ENCODE results near the gene FHIT. TPM values are rescaled to one million over a fixed set of nuclear protein-coding genes. Genes with fewer than 3 reads are reported as not detected.

Gene FHIT
- total and polyA plus RNA-seq, 2 experiments from 2014 or later, result 0.22 to 0.90 TPM

GRCh38 chr3:60758171-60758570 lies 493.1 kb downstream of the FHIT start:
- Histone ChIP-seq H3K4me1 (ENCODE audit: insufficient read depth) (peaks cover 38% of the 10 kb centered on the region), H3K4me3 (no peak overlapping the region), H3K27ac (no peak overlapping the region), H3K9me3 (ENCODE audit: low read depth) (no peaks in the 10 kb centered on the region), H2AFZ (no peak overlapping the region), H3K27me3 (replicated peaks; ENCODE audit: insufficient read depth) (no peaks in the 10 kb centered on the region), H3K9ac (no peak overlapping the region), H3K9me2 (ENCODE audit: insufficient read depth) (no peaks in the 10 kb centered on the region), H4K20me1 (ENCODE audit: insufficient read depth) (no peaks in the 10 kb centered on the region), H3F3A (ENCODE audit: insufficient read depth) (peaks cover 28% of the 10 kb centered on the region), H3K79me2 (ENCODE audit: insufficient read depth) (no peaks in the 10 kb centered on the region), H3K36me3 (ENCODE audit: low read depth) (no peaks in the 10 kb centered on the region), H3K4me2 (ENCODE audit: unreplicated experiment) (no peak overlapping the region)
- TF ChIP-seq EZH2 (IDR thresholded peaks at IDR 0.05; ENCODE audit: insufficient read depth, poor library complexity, severe bottlenecking) (no peak), EZH2phosphoT487 (IDR thresholded peaks at IDR 0.05; ENCODE audit: insufficient read depth, low read depth) (no peak)
- DNase-seq, result no peak
- in situ Hi-C loops (cut with MboI), result no loop called here
- WGBS, 2 experiments (ENCODE audit: low coverage in 1 of 2, low lambda C conversion rate in 2 of 2, missing lambda C conversion rate in 2 of 2), result 95 to 98% methylated on average over 2 of the region's 2 CpGs

DNA sequence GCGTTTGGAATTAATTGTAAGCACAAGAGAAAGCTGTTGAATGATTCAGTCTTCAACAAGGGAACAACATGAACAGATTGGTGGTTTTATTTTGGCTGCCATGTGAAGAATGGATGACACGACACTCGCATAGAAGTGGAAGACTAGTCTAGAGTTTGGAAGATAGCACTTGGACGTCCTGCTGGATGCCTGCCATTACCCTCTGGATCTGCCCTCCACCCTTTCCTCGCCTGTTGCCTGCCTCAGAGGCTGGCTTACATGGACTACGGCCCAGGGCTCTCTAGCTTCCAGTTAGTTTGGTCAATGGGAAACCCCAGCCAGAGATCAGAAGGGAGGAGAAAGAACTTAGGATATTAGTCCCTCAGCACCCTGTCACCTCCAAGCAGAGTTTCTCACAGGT lies 493.5 kb downstream of the FHIT start:
- TF ChIP-seq EZH2 (IDR thresholded peaks at IDR 0.05; ENCODE audit: insufficient read depth, poor library complexity, severe bottlenecking), result no peak
- no peak for TF ChIP-seq EZH2phosphoT487 (IDR thresholded peaks at IDR 0.05; ENCODE audit: insufficient read depth, low read depth)

GRCh38 chr3:60756241-60757030 lies 494.8 kb downstream of the FHIT start:
- Histone ChIP-seq H3K27me3 (replicated peaks; ENCODE audit: insufficient read depth) (no peaks in the 10 kb centered on the region), H3K9ac (no peak overlapping the region), H3K4me3 (peak overlapping the region; percentile 27; the same call in 1 of the 2 replicates), H3K9me3 (ENCODE audit: low read depth) (no peaks in the 10 kb centered on the region), H4K20me1 (ENCODE audit: insufficient read depth) (no peaks in the 10 kb centered on the region), H3F3A (ENCODE audit: insufficient read depth) (peaks cover 39% of the 10 kb centered on the region), H3K4me2 (ENCODE audit: unreplicated experiment) (peak overlapping the region; percentile 41), H3K27ac (peak overlapping the region; percentile 51), H3K4me1 (ENCODE audit: insufficient read depth) (peaks cover 51% of the 10 kb centered on the region), H2AFZ (no peak overlapping the region), H3K79me2 (ENCODE audit: insufficient read depth) (no peaks in the 10 kb centered on the region), H3K36me3 (ENCODE audit: low read depth) (no peaks in the 10 kb centered on the region), H3K9me2 (ENCODE audit: insufficient read depth) (no peaks in the 10 kb centered on the region)
- 17 to 23% methylated on average over 7 of the region's 7 CpGs for WGBS, 2 experiments (ENCODE audit: low coverage in 1 of 2, low lambda C conversion rate in 2 of 2, missing lambda C conversion rate in 2 of 2)
- DNase-seq, result peak; percentile 80
- TF ChIP-seq EZH2phosphoT487 (IDR thresholded peaks at IDR 0.05; ENCODE audit: insufficient read depth, low read depth) (no peak), EZH2 (IDR thresholded peaks at IDR 0.05; ENCODE audit: insufficient read depth, poor library complexity, severe bottlenecking) (no peak)
- in situ Hi-C loops (cut with MboI), result no loop called here

More for the DNA sequence above, 493.5 kb downstream of the FHIT start:
- in situ Hi-C loops (cut with MboI), result no loop called here
- Histone ChIP-seq H3K27ac (no peak overlapping the region), H3K4me1 (ENCODE audit: insufficient read depth) (peaks cover 42% of the 10 kb centered on the region), H3K4me2 (ENCODE audit: unreplicated experiment) (no peak overlapping the region), H3K9me3 (ENCODE audit: low read depth) (no peaks in the 10 kb centered on the region), H3K9me2 (ENCODE audit: insufficient read depth) (no peaks in the 10 kb centered on the region), H4K20me1 (ENCODE audit: insufficient read depth) (no peaks in the 10 kb centered on the region), H3K36me3 (ENCODE audit: low read depth) (no peaks in the 10 kb centered on the region), H2AFZ (no peak overlapping the region), H3K9ac (no peak overlapping the region), H3K27me3 (replicated peaks; ENCODE audit: insufficient read depth) (no peaks in the 10 kb centered on the region), H3K4me3 (no peak overlapping the region), H3F3A (ENCODE audit: insufficient read depth) (peaks cover 33% of the 10 kb centered on the region), H3K79me2 (ENCODE audit: insufficient read depth) (no peaks in the 10 kb centered on the region)
- DNase-seq, result no peak
- 68 to 72% methylated on average over 6 of the region's 6 CpGs for WGBS, 2 experiments (ENCODE audit: low coverage in 1 of 2, low lambda C conversion rate in 2 of 2, missing lambda C conversion rate in 2 of 2)

DNA sequence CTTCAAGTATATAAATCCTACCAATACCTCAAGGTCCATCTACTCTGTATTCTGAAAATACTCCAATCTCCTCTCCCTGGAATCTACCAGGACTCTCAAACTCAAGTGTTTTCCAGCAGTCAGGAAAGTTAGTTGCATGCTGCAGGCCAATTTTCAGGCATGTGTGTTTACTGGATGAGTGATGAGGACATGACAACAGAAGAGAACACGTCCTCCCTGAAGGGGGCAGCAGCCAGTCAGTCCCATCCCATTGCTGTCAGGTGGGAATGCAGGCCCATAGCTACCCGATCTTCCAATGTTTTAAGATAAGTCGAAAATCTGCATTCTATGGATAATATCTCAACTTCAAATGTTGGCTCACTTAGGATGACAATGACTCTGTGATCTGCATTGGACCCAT lies 496.2 kb downstream of the FHIT start:
- Histone ChIP-seq H3K36me3 (ENCODE audit: low read depth) (no peaks in the 10 kb centered on the region), H3K9me3 (ENCODE audit: low read depth) (no peaks in the 10 kb centered on the region), H3K4me3 (no peak overlapping the region), H3K9ac (no peak overlapping the region), H3K27me3 (replicated peaks; ENCODE audit: insufficient read depth) (no peaks in the 10 kb centered on the region), H4K20me1 (ENCODE audit: insufficient read depth) (no peaks in the 10 kb centered on the region), H3K27ac (no peak overlapping the region), H3K9me2 (ENCODE audit: insufficient read depth) (no peaks in the 10 kb centered on the region), H3K4me2 (ENCODE audit: unreplicated experiment) (peak overlapping the region; percentile 7), H2AFZ (no peak overlapping the region), H3K4me1 (ENCODE audit: insufficient read depth) (peaks cover 51% of the 10 kb centered on the region), H3F3A (ENCODE audit: insufficient read depth) (peaks cover 39% of the 10 kb centered on the region), H3K79me2 (ENCODE audit: insufficient read depth) (no peaks in the 10 kb centered on the region)
- TF ChIP-seq EZH2phosphoT487 (IDR thresholded peaks at IDR 0.05; ENCODE audit: insufficient read depth, low read depth) (no peak), EZH2 (IDR thresholded peaks at IDR 0.05; ENCODE audit: insufficient read depth, poor library complexity, severe bottlenecking) (no peak)
- whole genome bisulfite sequencing, 2 experiments (ENCODE audit: low coverage in 1 of 2, low lambda C conversion rate in 2 of 2, missing lambda C conversion rate in 2 of 2), result 86 to 90% methylated on average over 3 of the region's 3 CpGs
- peak; percentile 11 for DNase-seq
- in situ Hi-C loops (cut with MboI), result no loop called here

All from GM23248 (cell line).